KBM-7 (cell line): ENCODE results near the gene CRIP2.

Experiments used
- DNase-seq: peaks from one replicate; pipeline ENCODE4 v3.0.0-alpha.2; 2015
- in situ Hi-C: fragments of 300-500 bp; cut with MboI; formaldehyde crosslinking; loops from 2 replicates; pipeline ENCODE4 v1.14.3; 2020; ENCODE audit warnings: low sequenced_read_pairs, low pct_unique_long_range_greater_than_20kb, mixed read lengths

CRIP2 gene

GRCh38 chr14:105505101-105505500 is 30.5 kb downstream of the CRIP2 start:
- DNase-seq, result no peak
- in situ Hi-C loops, result no loop called here

GRCh38 chr14:105507247-105507646 is 32.6 kb downstream of the CRIP2 start:
- in situ Hi-C loops, result no loop called here

GRCh38 chr14:105508069-105508468 is 33.4 kb downstream of the CRIP2 start:
- no peak for DNase-seq
- in situ Hi-C loops, result no loop called here

More at GRCh38 chr14:105507247-105507646, 32.6 kb downstream of the CRIP2 start:
- no peak for DNase-seq

GRCh38 chr14:105508601-105509000 is 34.0 kb downstream of the CRIP2 start:
- DNase-seq, result no peak
- in situ Hi-C loops, result no loop called here

GRCh38 chr14:105517096-105517495 is 42.5 kb downstream of the CRIP2 start:
- no peak for DNase-seq
- in situ Hi-C loops, result no loop called here

- in situ Hi-C loops, result no loop called here
- no peak for DNase-seq
Measured at GRCh38 chr14:105519946-105520698, 45.5 kb downstream of the CRIP2 start.

- no peak for DNase-seq
- in situ Hi-C loops, result no loop called here
Measured at GRCh38 chr14:105525326-105525725, 50.7 kb downstream of the CRIP2 start.

GRCh38 chr14:105525861-105526775 is 51.5 kb downstream of the CRIP2 start, which contains the start of gene TMEM121:
Gene TMEM121, plus strand, starts transcription at chr14:105526583. Its CDS starts 2,252 bp downstream, at chr14:105528835.
- DNase-seq, result peak; percentile 39
- in situ Hi-C loops, result no loop called here

GRCh38 chr14:105526776-105527380 is 52.3 kb downstream of the CRIP2 start:
- in situ Hi-C loops, result no loop called here
- no peak for DNase-seq

- no peak for DNase-seq
- in situ Hi-C loops, result no loop called here
Measured at GRCh38 chr14:105527381-105527825, 52.8 kb downstream of the CRIP2 start.

GRCh38 chr14:105527826-105528585 is 53.4 kb downstream of the CRIP2 start:
- in situ Hi-C loops, result no loop called here
- DNase-seq, result peak; percentile 80

- no peak for DNase-seq
- in situ Hi-C loops, result no loop called here
Measured at GRCh38 chr14:105528586-105529318, 54.1 kb downstream of the CRIP2 start.

GRCh38 chr14:105529319-105529568 is 54.6 kb downstream of the CRIP2 start:
- in situ Hi-C loops, result no loop called here
- DNase-seq, result no peak
